ENCODE measurements around the gene LNX1.

The LNX1 gene

DNA sequence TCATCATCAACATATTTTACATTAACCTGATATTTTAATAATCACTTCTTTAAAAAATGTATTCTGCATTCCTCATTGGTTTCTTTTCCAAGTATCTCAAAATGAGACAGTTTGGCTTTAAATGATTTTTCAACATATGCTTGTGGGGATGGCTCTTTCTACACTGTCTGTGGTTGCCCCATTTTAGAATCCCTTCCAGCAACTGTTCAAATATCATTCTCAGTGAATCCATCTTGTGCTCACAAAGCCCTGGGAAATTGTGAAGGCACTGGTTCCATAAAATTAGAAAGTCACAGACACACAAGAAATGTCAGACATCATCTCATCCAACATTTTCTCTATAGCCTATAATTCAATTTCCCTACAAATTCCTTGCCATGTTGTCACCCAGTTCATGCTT is 103.5 kb downstream of the LNX1 start:
- no peak overlapping the region for H3K4me3 ChIP-seq (ENCODE audit: low read length)
- TF ChIP-seq, protein P1, sequence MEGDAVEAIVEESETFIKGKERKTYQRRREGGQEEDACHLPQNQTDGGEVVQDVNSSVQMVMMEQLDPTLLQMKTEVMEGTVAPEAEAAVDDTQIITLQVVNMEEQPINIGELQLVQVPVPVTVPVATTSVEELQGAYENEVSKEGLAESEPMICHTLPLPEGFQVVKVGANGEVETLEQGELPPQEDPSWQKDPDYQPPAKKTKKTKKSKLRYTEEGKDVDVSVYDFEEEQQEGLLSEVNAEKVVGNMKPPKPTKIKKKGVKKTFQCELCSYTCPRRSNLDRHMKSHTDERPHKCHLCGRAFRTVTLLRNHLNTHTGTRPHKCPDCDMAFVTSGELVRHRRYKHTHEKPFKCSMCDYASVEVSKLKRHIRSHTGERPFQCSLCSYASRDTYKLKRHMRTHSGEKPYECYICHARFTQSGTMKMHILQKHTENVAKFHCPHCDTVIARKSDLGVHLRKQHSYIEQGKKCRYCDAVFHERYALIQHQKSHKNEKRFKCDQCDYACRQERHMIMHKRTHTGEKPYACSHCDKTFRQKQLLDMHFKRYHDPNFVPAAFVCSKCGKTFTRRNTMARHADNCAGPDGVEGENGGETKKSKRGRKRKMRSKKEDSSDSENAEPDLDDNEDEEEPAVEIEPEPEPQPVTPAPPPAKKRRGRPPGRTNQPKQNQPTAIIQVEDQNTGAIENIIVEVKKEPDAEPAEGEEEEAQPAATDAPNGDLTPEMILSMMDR (conservative IDR thresholded peaks at IDR 0.05; ENCODE audit: low read depth, low read length): no peak
- DNase-seq (ENCODE audit: low read depth): no peak

DNA sequence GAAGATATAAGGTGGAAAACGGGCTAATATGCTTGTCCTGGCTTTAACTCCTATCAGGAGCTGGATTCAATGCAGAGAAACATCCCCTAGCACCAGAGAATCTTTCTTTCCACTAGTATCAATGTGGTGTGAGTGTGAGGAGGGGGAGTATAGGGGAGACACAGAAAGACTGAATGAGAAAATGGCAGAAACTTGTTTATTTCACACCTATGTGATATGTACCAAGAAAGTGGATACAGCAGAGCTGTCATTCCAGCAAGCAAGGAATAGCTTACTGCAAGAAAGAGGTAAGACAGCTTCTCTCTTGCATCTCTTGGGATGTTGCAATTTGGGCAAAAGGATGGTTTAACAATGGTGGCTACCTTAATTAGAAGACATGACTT is 105.6 kb downstream of the LNX1 start:
- H3K4me3 ChIP-seq (ENCODE audit: low read length): no peak overlapping the region
- no peak for DNase-seq (ENCODE audit: low read depth)
- TF ChIP-seq, protein P1 (conservative IDR thresholded peaks at IDR 0.05; ENCODE audit: low read depth, low read length): no peak

DNA sequence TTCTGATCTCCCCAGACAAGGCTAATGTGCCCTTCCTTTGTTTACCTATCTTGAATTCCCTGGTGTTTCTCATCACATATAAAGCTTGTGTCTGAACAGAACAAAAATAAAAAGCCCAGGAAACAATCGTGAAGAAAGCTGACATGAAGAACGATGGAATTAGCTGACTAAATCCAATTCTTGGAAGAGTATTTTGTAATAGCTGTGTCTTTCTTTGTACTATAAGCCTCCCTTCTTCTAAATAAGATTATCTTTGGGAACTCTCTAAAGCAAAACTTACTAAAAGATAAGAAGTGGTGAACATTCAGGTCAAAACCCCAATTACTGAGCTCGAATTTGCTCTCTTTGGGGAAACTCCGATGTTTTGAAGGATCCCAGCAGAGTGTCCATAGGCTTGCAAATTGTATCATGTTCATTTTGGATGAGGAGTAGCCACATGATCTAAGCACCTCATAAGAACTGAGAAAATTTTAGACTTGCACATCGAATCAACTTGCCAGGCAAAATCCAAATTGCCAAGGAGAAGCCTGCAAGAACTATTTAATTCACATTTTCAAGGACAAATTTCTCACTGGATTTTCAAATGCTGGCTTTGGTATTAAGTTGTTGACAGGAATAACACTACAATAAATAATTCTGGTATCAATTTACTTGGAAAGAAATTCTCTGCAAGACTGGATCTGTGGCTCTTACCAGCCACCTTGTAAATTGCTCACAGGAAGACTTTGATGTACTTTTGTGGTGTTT is 106.2 kb downstream of the LNX1 start:
- TF ChIP-seq, protein P1 (conservative IDR thresholded peaks at IDR 0.05; ENCODE audit: low read depth, low read length): no peak
- no peak for DNase-seq (ENCODE audit: low read depth)
- no peak overlapping the region for H3K4me3 ChIP-seq (ENCODE audit: low read length)

DNA sequence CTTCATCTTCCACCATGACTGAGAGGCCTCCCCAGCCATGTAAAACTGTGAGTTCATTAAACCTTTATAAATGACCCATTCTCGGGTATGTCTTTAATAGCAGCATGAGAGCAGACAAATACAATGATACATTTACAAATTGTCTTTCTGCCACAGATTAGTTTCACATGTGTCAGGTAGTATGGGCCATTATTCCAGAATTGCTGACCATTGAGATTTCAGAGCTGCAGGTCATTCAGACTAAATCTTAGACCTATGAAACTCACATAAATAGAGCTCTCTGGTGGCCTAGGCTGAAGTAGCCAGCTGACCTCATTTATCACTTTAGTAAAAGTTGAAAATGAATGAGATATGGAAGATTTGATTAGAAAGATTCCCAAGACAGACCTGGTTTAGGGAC is 108.0 kb downstream of the LNX1 start:
- TF ChIP-seq, protein P1 (conservative IDR thresholded peaks at IDR 0.05; ENCODE audit: low read depth, low read length): no peak
- no peak for DNase-seq (ENCODE audit: low read depth)
- H3K4me3 ChIP-seq (ENCODE audit: low read length): no peak overlapping the region

- TF ChIP-seq, protein P1 (conservative IDR thresholded peaks at IDR 0.05; ENCODE audit: low read depth, low read length): no peak
- no peak for DNase-seq (ENCODE audit: low read depth)
- H3K4me3 ChIP-seq (ENCODE audit: low read length): no peak overlapping the region
Observed at GRCh38 chr4:53481586-53481985, 109.7 kb downstream of the LNX1 start.

DNA sequence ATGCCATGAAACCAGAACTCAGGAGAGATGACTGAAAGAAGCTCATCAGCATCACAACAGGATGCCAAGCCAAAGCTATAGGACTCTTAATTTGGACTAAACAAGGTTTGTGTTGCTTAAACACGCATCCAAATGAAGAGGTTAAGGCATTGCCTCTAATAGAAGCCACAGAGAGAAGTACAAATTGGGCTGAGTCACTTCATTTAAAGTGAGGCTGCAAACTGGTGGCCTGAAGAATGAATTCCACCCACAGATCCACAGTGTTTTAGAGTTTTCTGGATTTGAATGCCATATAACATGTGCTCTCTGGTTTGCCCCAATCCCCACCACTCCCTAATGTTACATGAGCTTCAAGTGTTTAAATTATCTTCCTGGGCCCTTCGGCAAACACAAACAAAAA is 110.4 kb downstream of the LNX1 start:
- DNase-seq (ENCODE audit: low read depth): no peak
- TF ChIP-seq, protein P1 (conservative IDR thresholded peaks at IDR 0.05; ENCODE audit: low read depth, low read length): no peak
- H3K4me3 ChIP-seq (ENCODE audit: low read length): no peak overlapping the region
